OCI-LY3 (cell line): ENCODE measurements around the gene ZFYVE28.

Experiments used
- H2AFZ ChIP-seq: fragments of 200-600, 300-600 bp; shearing (Covaris generic); 2 replicates; pipeline ENCODE4 v1.6.0; 2014; ENCODE audit warnings: antibody characterized with exemption, low read depth, low read length
- H3K27ac ChIP-seq: fragments of 200-600, 300-600 bp; sonication (generic); 2 replicates; pipeline ENCODE4 v1.5.1; 2014; ENCODE audit warnings: mild to moderate bottlenecking, low read length, moderate library complexity, mixed read lengths
- H3K27me3 ChIP-seq: fragments of 200-600, 300-600 bp; sonication (generic); 2 replicates; pipeline ENCODE4 v1.6.1; 2014; ENCODE audit warnings: low read depth, low read length, mixed read lengths
- H3K36me3 ChIP-seq: fragments of 200-600, 300-600 bp; sonication (generic); replicated peaks from 2 replicates; pipeline ENCODE3; 2014; ENCODE audit warnings: low read depth, low read length, mixed read lengths
- H3K4me1 ChIP-seq: fragments of 300-600, 200-600 bp; sonication (generic); 2 replicates; pipeline ENCODE4 v1.6.1; 2014; ENCODE audit warnings: low read length, mixed read lengths
- H3K4me2 ChIP-seq: fragments of 200-600, 300-600 bp; sonication (generic); 2 replicates; pipeline ENCODE4 v1.6.1; 2014; ENCODE audit warnings: low read length, mixed read lengths
- H3K4me3 ChIP-seq: fragments of 300-600, 200-600 bp; sonication (generic); 2 replicates; pipeline ENCODE4 v1.5.1; 2014; ENCODE audit warnings: antibody characterized with exemption, mild to moderate bottlenecking, low read length, moderate library complexity
- H3K79me2 ChIP-seq: fragments of 300-600, 200-600 bp; shearing (Covaris generic); 2 replicates; pipeline ENCODE4 v1.6.1; 2014; ENCODE audit warnings: mild to moderate bottlenecking, low read length, mixed read lengths
- H3K9ac ChIP-seq: fragments of 300-600, 200-600 bp; shearing (Covaris generic); 2 replicates; pipeline ENCODE4 v1.6.0; 2014; ENCODE audit warnings: mild to moderate bottlenecking, low read length, moderate library complexity
- H3K9me3 ChIP-seq: fragments of 200-600, 300-600 bp; shearing (Covaris generic); 2 replicates; pipeline ENCODE4 v1.6.1; 2014; ENCODE audit warnings: low read length, mixed read lengths; ENCODE audit not compliant: insufficient read depth
- H4K20me1 ChIP-seq: fragments of 200-600, 300-600 bp; sonication (generic); 2 replicates; pipeline ENCODE4 v1.6.1; 2016; ENCODE audit warnings: low read length, mixed read lengths; ENCODE audit not compliant: insufficient read depth
- EZH2phosphoT487 ChIP-seq: fragments of 200-600 bp; shearing (Covaris generic); IDR thresholded peaks from 2 replicates; pipeline ENCODE4 v1.6.1; 2018; ENCODE audit warnings: antibody characterized with exemption, mixed run types, low read depth
- TF ChIP-seq, protein P1 (sequence below): fragments of 200-600, 300-600 bp; sonication (generic); IDR thresholded peaks from 2 replicates; pipeline ENCODE4 v1.5.1; 2014; ENCODE audit warnings: antibody characterized with exemption, low read length, low read depth

The ZFYVE28 gene

DNA sequence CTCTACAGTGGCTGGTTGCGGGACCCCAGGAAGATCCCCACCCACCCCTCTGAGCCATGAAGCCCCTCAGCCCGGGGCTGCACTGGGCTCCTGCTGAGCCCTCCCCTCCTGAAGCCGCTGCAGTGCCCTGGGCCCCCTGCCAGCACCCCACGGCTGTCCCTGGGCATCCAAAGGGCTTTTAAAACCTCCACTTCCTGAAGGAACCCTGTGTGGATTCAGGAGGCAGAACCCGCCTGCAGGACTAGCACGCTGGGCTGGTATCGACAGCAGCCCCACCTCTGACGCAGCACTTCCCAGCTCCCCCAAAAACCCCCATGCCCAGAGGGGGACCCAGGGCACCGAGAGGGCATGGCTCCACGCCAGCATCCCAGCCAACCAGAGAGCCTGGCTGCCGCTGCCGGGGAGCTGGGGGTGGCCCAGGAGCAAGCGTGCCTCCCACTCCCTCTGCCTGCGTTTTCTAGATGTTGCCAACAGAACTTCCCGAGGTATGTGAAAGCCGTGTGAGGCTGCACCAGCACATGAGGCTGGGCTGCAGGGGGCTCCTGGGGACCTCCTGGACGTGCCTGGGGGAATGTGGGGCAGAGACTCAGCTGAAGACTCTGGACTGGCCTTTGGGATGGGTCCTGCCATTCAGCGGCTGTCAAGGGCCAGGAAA is 162.8 kb downstream of the ZFYVE28 start:
- H3K9me3 ChIP-seq = no peaks in the 10 kb centered on the region
- H2AFZ ChIP-seq = no peak overlapping the region
- H4K20me1 ChIP-seq = no peaks in the 10 kb centered on the region
- TF ChIP-seq, protein P1, sequence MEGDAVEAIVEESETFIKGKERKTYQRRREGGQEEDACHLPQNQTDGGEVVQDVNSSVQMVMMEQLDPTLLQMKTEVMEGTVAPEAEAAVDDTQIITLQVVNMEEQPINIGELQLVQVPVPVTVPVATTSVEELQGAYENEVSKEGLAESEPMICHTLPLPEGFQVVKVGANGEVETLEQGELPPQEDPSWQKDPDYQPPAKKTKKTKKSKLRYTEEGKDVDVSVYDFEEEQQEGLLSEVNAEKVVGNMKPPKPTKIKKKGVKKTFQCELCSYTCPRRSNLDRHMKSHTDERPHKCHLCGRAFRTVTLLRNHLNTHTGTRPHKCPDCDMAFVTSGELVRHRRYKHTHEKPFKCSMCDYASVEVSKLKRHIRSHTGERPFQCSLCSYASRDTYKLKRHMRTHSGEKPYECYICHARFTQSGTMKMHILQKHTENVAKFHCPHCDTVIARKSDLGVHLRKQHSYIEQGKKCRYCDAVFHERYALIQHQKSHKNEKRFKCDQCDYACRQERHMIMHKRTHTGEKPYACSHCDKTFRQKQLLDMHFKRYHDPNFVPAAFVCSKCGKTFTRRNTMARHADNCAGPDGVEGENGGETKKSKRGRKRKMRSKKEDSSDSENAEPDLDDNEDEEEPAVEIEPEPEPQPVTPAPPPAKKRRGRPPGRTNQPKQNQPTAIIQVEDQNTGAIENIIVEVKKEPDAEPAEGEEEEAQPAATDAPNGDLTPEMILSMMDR = no peak
- no peak for TF ChIP-seq EZH2phosphoT487
- H3K27me3 ChIP-seq = no peaks in the 10 kb centered on the region
- H3K4me2 ChIP-seq = no peak overlapping the region
- no peak overlapping the region for H3K4me3 ChIP-seq
- H3K9ac ChIP-seq = no peak overlapping the region
- H3K79me2 ChIP-seq = no peaks in the 10 kb centered on the region
- H3K36me3 ChIP-seq = no peaks in the 10 kb centered on the region
- no peak overlapping the region for H3K27ac ChIP-seq
- peaks cover 7% of the 10 kb centered on the region; the same call in 1 of the 2 replicates for H3K4me1 ChIP-seq

DNA sequence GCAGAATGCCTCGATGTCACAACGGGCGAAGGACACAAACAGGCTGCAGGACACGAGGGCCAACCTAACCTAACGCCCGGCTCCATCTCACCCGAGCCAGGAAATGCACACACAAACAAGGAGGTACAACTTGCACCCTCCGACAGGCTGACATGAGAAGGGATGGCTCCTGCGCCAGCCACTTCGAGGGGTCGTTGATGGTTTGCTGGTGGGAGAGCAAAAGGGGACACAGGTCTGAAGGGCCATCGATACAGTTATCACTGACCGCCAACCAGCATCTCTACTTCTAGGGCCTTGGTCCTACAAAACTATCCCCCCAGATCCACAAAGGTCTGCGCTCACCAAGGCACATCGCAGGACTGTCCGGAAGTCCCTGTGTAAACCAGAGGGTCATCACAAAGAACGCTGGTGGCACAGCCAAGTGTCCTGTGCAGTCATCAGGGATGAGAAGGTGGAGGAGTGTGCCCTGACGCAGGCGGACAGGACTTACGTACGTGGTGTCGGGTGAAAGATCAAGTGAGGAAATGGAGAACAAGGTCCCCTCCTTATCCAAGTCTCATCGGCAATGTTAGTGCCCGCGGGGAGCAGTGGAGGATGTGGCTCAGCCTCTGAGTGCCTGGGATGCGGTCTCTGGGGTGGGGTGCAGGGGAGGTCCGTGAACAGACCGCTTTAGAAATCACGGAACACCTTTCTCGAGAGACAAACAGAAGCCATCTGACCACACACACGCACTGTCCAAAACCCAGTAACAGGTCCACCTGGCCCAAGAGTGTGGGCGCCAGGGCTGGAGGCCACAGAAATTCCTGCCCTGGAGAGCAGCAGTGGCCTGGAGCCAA is 163.6 kb downstream of the ZFYVE28 start:
- peaks cover 5% of the 10 kb centered on the region; the same call in 1 of the 2 replicates for H3K4me1 ChIP-seq
- H3K36me3 ChIP-seq = no peaks in the 10 kb centered on the region
- TF ChIP-seq, protein P1 = no peak
- TF ChIP-seq EZH2phosphoT487 = no peak
- no peak overlapping the region for H3K4me3 ChIP-seq
- no peaks in the 10 kb centered on the region for H3K27me3 ChIP-seq
- no peaks in the 10 kb centered on the region for H3K79me2 ChIP-seq
- H3K9ac ChIP-seq = no peak overlapping the region
- no peak overlapping the region for H3K4me2 ChIP-seq
- no peak overlapping the region for H3K27ac ChIP-seq
- no peak overlapping the region for H2AFZ ChIP-seq
- H3K9me3 ChIP-seq = no peaks in the 10 kb centered on the region
- H4K20me1 ChIP-seq = no peaks in the 10 kb centered on the region

DNA sequence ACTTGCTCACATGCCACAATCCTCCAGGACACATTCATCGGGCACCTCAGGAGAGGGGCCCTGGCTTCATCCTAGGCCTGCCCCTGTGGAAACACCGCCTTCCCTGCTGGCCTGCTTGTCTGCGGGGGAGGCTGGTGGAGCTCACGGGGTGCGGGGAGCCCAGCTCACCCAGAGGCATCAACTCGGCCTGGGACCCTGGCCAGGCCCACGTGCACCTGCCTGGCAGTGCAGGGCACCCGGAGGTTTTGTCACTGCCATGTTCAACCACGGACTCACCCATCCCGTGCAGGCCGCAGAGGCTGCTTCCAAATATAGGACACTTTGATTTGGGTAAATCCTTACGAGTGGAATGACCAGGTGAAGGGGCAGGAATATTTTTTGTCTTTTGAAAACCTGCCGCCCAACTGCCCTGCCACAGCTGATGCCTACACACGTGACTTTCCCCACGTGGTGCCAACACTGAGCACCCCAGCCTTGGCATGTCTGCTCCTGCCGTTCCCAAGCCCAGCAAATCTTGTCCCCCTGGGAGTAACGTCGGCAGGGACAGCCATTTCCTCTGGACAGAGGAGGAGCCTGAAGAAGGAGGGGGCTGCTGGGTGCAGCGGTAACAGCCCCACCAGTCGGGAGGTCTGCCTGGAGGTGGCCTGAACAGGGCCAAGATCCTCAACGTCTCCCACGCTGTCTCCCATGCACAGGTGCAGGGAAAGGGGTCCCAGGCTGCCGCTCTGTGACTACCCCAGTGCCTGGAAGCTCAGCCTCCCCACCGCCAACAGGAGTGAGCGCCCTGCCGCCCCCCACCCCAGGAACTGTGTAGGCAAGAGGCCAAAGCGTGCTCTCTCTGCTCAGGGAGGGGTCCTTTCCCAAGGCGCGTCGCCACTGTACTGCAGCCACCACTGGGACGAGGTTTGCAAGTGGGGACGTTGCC is 165.0 kb downstream of the ZFYVE28 start:
- no peak overlapping the region for H3K4me2 ChIP-seq
- H3K27ac ChIP-seq = no peak overlapping the region
- no peak overlapping the region for H3K4me3 ChIP-seq
- no peaks in the 10 kb centered on the region for H4K20me1 ChIP-seq
- no peak overlapping the region for H2AFZ ChIP-seq
- no peak overlapping the region for H3K9ac ChIP-seq
- TF ChIP-seq, protein P1 = no peak
- TF ChIP-seq EZH2phosphoT487 = no peak
- no peaks in the 10 kb centered on the region for H3K27me3 ChIP-seq
- no peaks in the 10 kb centered on the region for H3K9me3 ChIP-seq
- no peaks in the 10 kb centered on the region for H3K36me3 ChIP-seq
- H3K79me2 ChIP-seq = no peaks in the 10 kb centered on the region
- H3K4me1 ChIP-seq = peaks cover 5% of the 10 kb centered on the region; the same call in 1 of the 2 replicates
